Endothelial cell of umbilical vein (primary cell): ENCODE data around the gene PAK6. TPM values are rescaled to one million over a fixed set of nuclear protein-coding genes. Genes with fewer than 3 reads are reported as not detected.

Experiments used
- BruUV-seq: library from RNA; stranded (reverse); fragments of 400-500 nt; replicated peaks from 2 replicates; lab custom pipeline; 2021; lab: Mats Ljungman, UMichigan
- CTCF ChIA-PET: fragments of 300-600, 350-600 bp; sonication (Branson Sonifier 250); formaldehyde crosslinking; loops from one replicate; lab custom pipeline; 2021; ENCODE audit warnings: antibody characterized with exemption, inconsistent platforms; lab: Charles Lee
- POLR2A ChIA-PET: fragments of 300-600, 350-600 bp; sonication (Branson Sonifier 250); formaldehyde crosslinking; loops from one replicate; lab custom pipeline; 2021; ENCODE audit warnings: antibody characterized with exemption, inconsistent platforms; lab: Charles Lee
- DNase-seq: peaks from one replicate; pipeline ENCODE4 v3.0.0-alpha.2; 2011; ENCODE audit warnings: low read depth, low spot score
- FAIRE-seq: peaks from 2 replicates; lab custom pipeline; 2011; peaks lifted over from hg19 to GRCh38; lab: Jason Lieb, UNC
- H2AFZ ChIP-seq: 2 replicates; pipeline ENCODE4 v1.6.0; 2012; ENCODE audit warnings: low read depth, low read length, control low read depth, inconsistent platforms
- H3K27ac ChIP-seq: 2 replicates; pipeline ENCODE4 v1.5.1; 2011; ENCODE audit warnings: low read depth, mild to moderate bottlenecking, control low read depth, low read length, moderate library complexity; ENCODE audit not compliant: insufficient read depth
- H3K27me3 ChIP-seq, 2 experiments: 2 replicates each; pipeline versions ENCODE4 v1.6.0 to v1.6.1; 2011; ENCODE audit warnings: low read length in 2 of 2, mixed read lengths in 1 of 2; ENCODE audit not compliant: control insufficient read depth in 2 of 2, insufficient read depth in 2 of 2
- H3K36me3 ChIP-seq, 2 experiments: 2 replicates in 1 of 2; 3 replicates in 1 of 2; pipeline ENCODE4 v1.5.1; 2011; ENCODE audit warnings: low read length in 2 of 2, mild to moderate bottlenecking in 1 of 2, moderate library complexity in 1 of 2; ENCODE audit not compliant: control insufficient read depth in 2 of 2, insufficient read depth in 2 of 2; ENCODE audit errors: extremely low read depth in 1 of 2
- H3K4me1 ChIP-seq: 3 replicates; pipeline ENCODE4 v1.5.1; 2011; ENCODE audit warnings: mild to moderate bottlenecking, low read length; ENCODE audit not compliant: control insufficient read depth, insufficient read depth; ENCODE audit errors: extremely low read depth
- H3K4me2 ChIP-seq: 2 replicates; pipeline ENCODE4 v1.6.1; 2011; ENCODE audit warnings: low read length, control low read depth, mixed read lengths; ENCODE audit not compliant: insufficient read depth
- H3K4me3 ChIP-seq, 3 experiments: fragments of 200-600 bp in 1 of 3; sonication (generic), shearing (Covaris generic) in 1 of 3; replicated peaks in 1 of 3; 2 replicates each; pipeline ENCODE4 v1.5.1; 2011 to 2016; ENCODE audit warnings: control low read depth in 3 of 3, low read length in 3 of 3, mild to moderate bottlenecking in 2 of 3, inconsistent platforms in 1 of 3, low read depth in 1 of 3, moderate library complexity in 1 of 3; ENCODE audit not compliant: insufficient read depth in 1 of 3
- H3K79me2 ChIP-seq: 2 replicates; pipeline ENCODE4 v1.6.0; 2012; ENCODE audit warnings: low read length, inconsistent platforms; ENCODE audit not compliant: control insufficient read depth, insufficient read depth
- H3K9ac ChIP-seq: replicated peaks from 2 replicates; pipeline ENCODE3; 2011; ENCODE audit warnings: low read length, control low read depth; ENCODE audit not compliant: insufficient read depth; ENCODE audit errors: extremely low read depth
- H3K9me1 ChIP-seq: replicated peaks from 3 replicates; pipeline ENCODE4 v1.6.0; 2011; ENCODE audit warnings: mild to moderate bottlenecking, low read length; ENCODE audit not compliant: control insufficient read depth, insufficient read depth; ENCODE audit errors: extremely low read depth
- H3K9me3 ChIP-seq: replicated peaks from 2 replicates; pipeline ENCODE4 v1.5.1; 2012; ENCODE audit warnings: low read length, inconsistent platforms; ENCODE audit not compliant: control insufficient read depth, insufficient read depth
- H4K20me1 ChIP-seq: replicated peaks from 2 replicates; pipeline ENCODE3; 2011; ENCODE audit warnings: mild to moderate bottlenecking, low read length; ENCODE audit not compliant: control insufficient read depth, insufficient read depth; ENCODE audit errors: extremely low read depth
- CTCF ChIP-seq, 2 donors: IDR thresholded peaks; 1 replicate in 1 of 2; 2 replicates in 1 of 2; pipeline ENCODE4 v1.5.1; 2011; ENCODE audit warnings: low read length in 2 of 2, mild to moderate bottlenecking in 2 of 2, moderate library complexity in 2 of 2, control low read depth in 1 of 2, inconsistent platforms in 1 of 2, low read depth in 1 of 2; ENCODE audit not compliant: insufficient read depth in 1 of 2; ENCODE audit errors: extremely low read depth in 1 of 2
- EZH2 ChIP-seq: IDR thresholded peaks from 2 replicates; pipeline ENCODE4 v1.6.1; 2012; ENCODE audit warnings: borderline replicate concordance, low read depth, mild to moderate bottlenecking, moderate library complexity, low read length, inconsistent platforms; ENCODE audit not compliant: severe bottlenecking
- FOS ChIP-seq: IDR thresholded peaks from 2 replicates; pipeline ENCODE4 v1.6.1; 2011; ENCODE audit warnings: mild to moderate bottlenecking, low read length, moderate library complexity, borderline replicate concordance; ENCODE audit not compliant: insufficient read depth
- GATA2 ChIP-seq: IDR thresholded peaks from 2 replicates; pipeline ENCODE4 v1.7.0; 2011; ENCODE audit warnings: low read depth, mild to moderate bottlenecking, moderate library complexity, mixed read lengths, low read length; ENCODE audit not compliant: insufficient read length, insufficient read depth
- JUN ChIP-seq: IDR thresholded peaks from 2 replicates; pipeline ENCODE4 v1.6.1; 2011; ENCODE audit warnings: borderline replicate concordance, low read depth; ENCODE audit not compliant: insufficient read length, insufficient read depth
- MAX ChIP-seq: IDR thresholded peaks from 2 replicates; pipeline ENCODE4 v1.6.1; 2011; ENCODE audit not compliant: insufficient read depth, insufficient read length
- MYC ChIP-seq: IDR thresholded peaks from one replicate; pipeline ENCODE4 v1.6.1; 2011; ENCODE audit warnings: mild to moderate bottlenecking, low read depth, low read length
- POLR2A ChIP-seq: IDR thresholded peaks from 2 replicates; pipeline ENCODE4 v1.6.1; 2012; ENCODE audit warnings: low read depth, mild to moderate bottlenecking, control low read depth, low read length
- POLR2AphosphoS5 ChIP-seq: IDR thresholded peaks from 2 replicates; pipeline ENCODE4 v1.6.1; 2012; ENCODE audit warnings: low read depth, mild to moderate bottlenecking, control low read depth, low read length, moderate library complexity; ENCODE audit not compliant: insufficient read depth
- dilution Hi-C: fragments of 300-500 bp; cut with MboI; formaldehyde crosslinking; loops from one replicate; pipeline ENCODE4 v1.15.0; 2019; ENCODE audit warnings: low sequenced_read_pairs; ENCODE audit not compliant: extremely low pct_ligation_motif_present
- intact Hi-C: fragments of 100-400 bp; cut with micrococcal nuclease; formaldehyde crosslinking; loops from one replicate; pipeline ENCODE4 v1.10.0; 2022
- polyA plus RNA-seq, 4 experiments: library from polyadenylated mRNA; depleted of rRNA in 3 of 4; stranded (reverse) in 3 of 4; unstranded in 1 of 4; fragments of >200 nt; gene quantifications; 2 replicates each; pipeline versions ENCODE4 v1.2.1 to v1.2.3, GENCODE V29; 2011 to 2012; ENCODE audit warnings: missing spikeins in 1 of 4
- total RNA-seq: library from RNA; stranded (reverse); gene quantifications from 2 replicates; pipeline ENCODE4 v1.2.3, GENCODE V29; 2021

Gene PAK6
- total and polyA plus RNA-seq, 2 donors (not counting 3 experiments of a cell fraction or from before 2014, with no cell fraction given) = not detected

- intact Hi-C loops (loop anchor here (10.0 kb wide), 1 partner anchor 169 kb away; the partner anchor contains the start of gene BMF), dilution Hi-C loops (no loop called here)
- ChIA-PET POLR2A (interaction anchor here (0.7 kb wide), 1 partner anchor 56 kb away, joined by 3 read pairs; no protein-coding TSS in a partner anchor), CTCF (interaction anchor here (1.0 to 20.1 kb wide), 21 partner anchors 8 to 385 kb away, joined by 3 to 879 read pairs (median 20); partner anchors contain the start of genes BMF, PAK6, PLCB2 and SRP14)
- DNase-seq = no peak
- Histone ChIP-seq H2AFZ (no peak overlapping the region), H3K27me3 (peaks cover 9 to 13% of the 10 kb centered on the region in 2 experiments), H3K4me2 (no peak overlapping the region), H3K79me2 (no peaks in the 10 kb centered on the region), H3K36me3 (no peaks in the 10 kb centered on the region), H3K27ac (no peak overlapping the region), H3K9me3 (no peaks in the 10 kb centered on the region), H3K9ac (no peak overlapping the region), H3K4me3 (no peak overlapping the region), H4K20me1 (no peaks in the 10 kb centered on the region), H3K9me1 (no peaks in the 10 kb centered on the region), H3K4me1 (no peaks in the 10 kb centered on the region)
- FAIRE-seq = no peak
- no TSS peak for BruUV-seq
- TF ChIP-seq JUN = no peak
- no peak for TF ChIP-seq POLR2A
- TF ChIP-seq MYC = no peak
- TF ChIP-seq FOS = no peak
- TF ChIP-seq MAX = no peak
- no peak for TF ChIP-seq POLR2AphosphoS5
- no peak for TF ChIP-seq CTCF (IDR thresholded peaks at IDR 0.05; ENCODE audit: extremely low read depth in 1 of 2, insufficient read depth in 1 of 2, low read depth in 1 of 2, low read length in 2 of 2)
- TF ChIP-seq EZH2 = no peak
- TF ChIP-seq GATA2 = no peak
These were observed 34.6 kb downstream of the PAK6 start for GRCh38 chr15:40273428-40273827.
